Measurements from ENCODE around the gene IQCC. TPM values are rescaled to one million over a fixed set of nuclear protein-coding genes. Genes with fewer than 3 reads are reported as not detected.
"Not testable (repeated sequence)": the region's sequence is repeated elsewhere in the genome, so short reads cannot be mapped to it uniquely, and the experiment has no call there.

The IQCC gene
- polyA plus RNA-seq, result 1 to 10 TPM; 1.5 to 1.6 TPM

DNA sequence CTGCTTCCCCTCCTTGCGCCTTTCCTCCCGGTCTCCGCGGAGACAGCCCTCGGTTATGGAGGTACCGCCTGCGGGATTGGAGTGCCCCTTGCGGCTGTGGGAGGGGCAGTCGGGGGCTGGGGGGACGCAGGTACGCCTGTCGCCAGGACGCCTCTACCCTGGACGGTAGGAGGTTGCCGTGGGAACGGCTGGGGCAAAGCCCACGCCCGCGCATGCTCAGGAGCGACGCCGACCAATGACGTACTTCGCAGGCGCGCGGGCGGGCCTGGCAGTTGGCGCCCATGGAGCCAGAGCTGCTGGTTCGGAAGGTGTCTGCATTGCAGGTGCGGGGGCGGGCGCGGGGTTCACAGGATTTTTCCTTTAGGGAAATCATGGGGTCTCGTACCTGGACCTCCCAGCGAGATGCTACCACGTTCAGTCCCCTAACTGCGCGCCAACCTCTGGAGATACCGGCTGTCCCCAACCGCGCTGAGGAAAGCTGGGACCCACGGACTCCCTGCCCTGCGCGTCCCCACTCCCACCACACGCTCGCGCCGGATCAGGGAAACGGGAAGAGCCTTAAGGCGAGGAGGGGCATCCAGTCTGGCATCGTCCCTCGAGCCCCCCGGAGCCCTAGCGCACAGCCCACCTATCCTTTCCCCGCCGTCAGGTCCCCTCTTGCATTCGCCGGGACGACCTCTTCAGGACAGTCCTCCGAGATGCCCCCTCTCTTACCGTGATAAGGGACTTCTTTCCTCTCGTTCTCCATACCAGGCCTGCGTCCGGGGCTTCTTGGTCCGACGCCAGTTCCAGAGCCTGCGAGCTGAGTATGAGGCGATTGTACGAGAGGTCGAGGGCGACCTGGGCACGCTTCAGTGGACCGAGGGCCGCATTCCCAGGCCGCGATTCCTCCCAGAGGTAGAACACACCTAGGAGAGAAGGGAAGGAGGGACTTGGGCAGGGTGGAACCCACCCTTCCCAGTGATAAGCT is at the start of gene IQCC:
Gene IQCC (plus strand): TSS at position 271 of the 970 bp plus-strand sequence. CDS start 11 bp downstream, at position 282.
- 1 to 2% methylated on average over 73 to 77 of the region's 77 CpGs for WGBS, 2 donors
- H3K27ac ChIP-seq (ENCODE audit: low read depth in 2 of 2, low read length in 1 of 2), result peak within 1 kb of the TSS in 1 of 2 donors; percentile 37
- peak within 1 kb of the TSS; percentile 72 to 78 for H3K4me3 ChIP-seq (ENCODE audit: low read depth in 1 of 2, low read length in 2 of 2)
- H3K36me3 ChIP-seq (ENCODE audit: control insufficient read depth in 2 of 2, insufficient read depth in 2 of 2, low read length in 1 of 2), result no peaks in the 10 kb centered on the region
- no peaks in the 10 kb centered on the region for H3K9me3 ChIP-seq (ENCODE audit: control insufficient read depth in 2 of 2, insufficient read depth in 1 of 2, low read depth in 1 of 2, low read length in 1 of 2)
- H3K27me3 ChIP-seq (ENCODE audit: control insufficient read depth in 1 of 2, insufficient read depth in 2 of 2, low read length in 2 of 2), result no peaks in the 10 kb centered on the region
- peaks cover 7 to 25% of the 10 kb centered on the region in 2 donors for H3K4me1 ChIP-seq (ENCODE audit: control insufficient read depth in 2 of 2, insufficient read depth in 2 of 2, low read length in 1 of 2)

DNA sequence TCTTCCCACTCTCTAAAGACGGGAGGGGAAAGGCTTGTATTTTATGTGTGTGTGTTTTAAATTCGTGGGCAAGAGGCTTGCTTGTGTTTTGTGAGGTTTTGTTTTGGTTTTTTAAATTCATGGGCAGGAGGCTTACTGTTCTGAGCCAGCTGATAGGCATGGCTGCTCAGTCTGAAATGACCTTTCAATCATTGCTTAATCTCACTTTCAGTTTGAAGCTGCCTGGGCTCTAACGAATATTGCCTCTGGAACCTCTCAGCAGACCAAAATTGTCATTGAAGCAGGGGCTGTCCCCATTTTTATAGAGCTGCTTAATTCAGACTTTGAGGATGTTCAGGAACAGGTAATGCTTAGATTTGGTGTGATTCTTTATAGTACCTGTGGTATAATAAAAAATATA is 46.3 kb upstream of the IQCC start:
- H3K27me3 ChIP-seq (ENCODE audit: control insufficient read depth in 1 of 2, insufficient read depth in 2 of 2, low read length in 2 of 2), result no peaks in the 10 kb centered on the region
- H3K27ac ChIP-seq (ENCODE audit: low read depth in 2 of 2, low read length in 1 of 2), result no peak overlapping the region
- H3K36me3 ChIP-seq (ENCODE audit: control insufficient read depth in 2 of 2, insufficient read depth in 2 of 2, low read length in 1 of 2), result peaks cover 22 to 27% of the 10 kb centered on the region in 2 donors
- 74 to 80% methylated on average over 3 of the region's 3 CpGs for WGBS, 2 donors
- no peaks in the 10 kb centered on the region for H3K4me1 ChIP-seq (ENCODE audit: control insufficient read depth in 2 of 2, insufficient read depth in 2 of 2, low read length in 1 of 2)
- no peak overlapping the region for H3K4me3 ChIP-seq (ENCODE audit: low read depth in 1 of 2, low read length in 2 of 2)
- H3K9me3 ChIP-seq (ENCODE audit: control insufficient read depth in 2 of 2, insufficient read depth in 1 of 2, low read depth in 1 of 2, low read length in 1 of 2), result no peaks in the 10 kb centered on the region

DNA sequence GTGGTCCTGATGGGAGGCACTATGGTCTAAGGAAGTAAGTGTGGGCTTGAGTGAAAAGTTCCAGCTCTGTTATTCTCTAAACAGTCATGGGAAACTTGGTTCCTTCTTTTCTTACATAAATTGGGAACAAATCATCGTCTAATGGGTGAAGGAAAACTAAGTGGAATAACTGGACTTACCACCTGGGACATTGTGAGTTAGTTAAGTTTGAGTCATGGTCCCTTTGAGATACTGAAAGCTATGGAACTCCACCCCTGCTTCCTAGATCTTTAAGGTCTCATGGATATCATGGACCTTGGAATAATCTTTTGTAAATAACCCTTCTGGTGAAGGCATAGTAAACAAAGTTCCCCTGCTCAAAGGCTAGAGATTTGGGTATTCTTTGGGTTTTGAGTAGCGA is 42.1 kb upstream of the IQCC start:
- H3K27me3 ChIP-seq (ENCODE audit: control insufficient read depth in 1 of 2, insufficient read depth in 2 of 2, low read length in 2 of 2), result no peaks in the 10 kb centered on the region
- no peak overlapping the region for H3K4me3 ChIP-seq (ENCODE audit: low read depth in 1 of 2, low read length in 2 of 2)
- H3K9me3 ChIP-seq (ENCODE audit: control insufficient read depth in 2 of 2, insufficient read depth in 1 of 2, low read depth in 1 of 2, low read length in 1 of 2), result no peaks in the 10 kb centered on the region
- H3K27ac ChIP-seq (ENCODE audit: low read depth in 2 of 2, low read length in 1 of 2), result peak overlapping the region; percentile 47 to 70
- H3K4me1 ChIP-seq (ENCODE audit: control insufficient read depth in 2 of 2, insufficient read depth in 2 of 2, low read length in 1 of 2), result no peaks in the 10 kb centered on the region
- peaks cover 17 to 28% of the 10 kb centered on the region in 2 donors for H3K36me3 ChIP-seq (ENCODE audit: control insufficient read depth in 2 of 2, insufficient read depth in 2 of 2, low read length in 1 of 2)
- WGBS, 2 donors, result 68 to 81% methylated on average over 2 of the region's 2 CpGs

DNA sequence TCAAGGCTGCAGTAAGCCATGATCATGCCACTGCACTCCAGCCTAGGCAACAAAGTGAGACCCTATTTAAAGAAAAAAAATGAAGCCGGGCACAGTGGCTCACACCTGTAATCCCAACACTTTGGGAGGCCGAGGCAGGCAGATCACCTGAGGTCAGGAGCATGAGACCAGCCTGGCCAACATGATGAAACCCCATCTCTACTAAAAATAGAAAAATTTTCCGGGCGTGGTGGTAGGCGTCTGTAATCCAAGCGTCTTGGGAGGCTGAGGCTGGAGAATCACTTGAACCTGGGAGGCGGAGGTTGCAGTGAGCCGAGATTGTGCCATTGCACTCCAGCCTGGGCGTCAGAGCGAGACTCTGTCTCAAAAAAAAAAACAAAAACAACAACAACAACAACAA is 39.8 kb upstream of the IQCC start:
- H3K36me3 ChIP-seq (ENCODE audit: control insufficient read depth in 2 of 2, insufficient read depth in 2 of 2, low read length in 1 of 2), result peaks cover 16 to 26% of the 10 kb centered on the region in 2 donors

DNA sequence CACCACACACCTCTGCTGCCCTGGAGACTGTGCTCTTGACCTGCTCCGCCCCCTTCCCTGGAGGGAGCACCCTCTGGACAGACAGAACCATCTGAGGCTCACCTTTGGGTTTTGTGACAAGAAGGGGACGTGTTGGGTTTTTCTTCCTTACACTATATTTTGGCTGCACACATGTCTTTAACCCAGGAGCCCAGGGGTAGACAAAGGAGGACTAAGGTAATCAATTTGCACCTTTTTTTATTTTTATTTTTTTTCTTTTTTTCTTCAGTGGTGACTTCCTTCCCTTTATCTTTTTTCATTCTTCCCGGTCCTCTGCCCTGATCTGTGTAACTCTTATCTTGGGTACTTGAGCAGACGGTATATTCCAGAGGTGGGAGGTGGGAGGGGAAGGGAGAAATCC is 34.5 kb upstream of the IQCC start:
- Histone ChIP-seq H3K27ac (ENCODE audit: low read depth in 2 of 2, low read length in 1 of 2) (no peak overlapping the region), H3K27me3 (ENCODE audit: control insufficient read depth in 1 of 2, insufficient read depth in 2 of 2, low read length in 2 of 2) (no peaks in the 10 kb centered on the region), H3K36me3 (ENCODE audit: control insufficient read depth in 2 of 2, insufficient read depth in 2 of 2, low read length in 1 of 2) (peaks cover 14 to 33% of the 10 kb centered on the region in 2 donors), H3K9me3 (ENCODE audit: control insufficient read depth in 2 of 2, insufficient read depth in 1 of 2, low read depth in 1 of 2, low read length in 1 of 2) (no peaks in the 10 kb centered on the region), H3K4me1 (ENCODE audit: control insufficient read depth in 2 of 2, insufficient read depth in 2 of 2, low read length in 1 of 2) (no peaks in the 10 kb centered on the region), H3K4me3 (ENCODE audit: low read depth in 1 of 2, low read length in 2 of 2) (no peak overlapping the region)
- WGBS, 2 donors, result 85 to 86% methylated on average over 4 of the region's 4 CpGs

More for the DNA sequence above, 39.8 kb upstream of the IQCC start:
- 95 to 97% methylated on average over 10 of the region's 10 CpGs for WGBS, 2 donors
- not testable (repeated sequence) for H3K4me1 ChIP-seq (ENCODE audit: control insufficient read depth in 2 of 2, insufficient read depth in 2 of 2, low read length in 1 of 2); H3K4me3 ChIP-seq (ENCODE audit: low read depth in 1 of 2, low read length in 2 of 2); H3K27me3 ChIP-seq (ENCODE audit: control insufficient read depth in 1 of 2, insufficient read depth in 2 of 2, low read length in 2 of 2); H3K9me3 ChIP-seq (ENCODE audit: control insufficient read depth in 2 of 2, insufficient read depth in 1 of 2, low read depth in 1 of 2, low read length in 1 of 2); H3K27ac ChIP-seq (ENCODE audit: low read depth in 2 of 2, low read length in 1 of 2)

DNA sequence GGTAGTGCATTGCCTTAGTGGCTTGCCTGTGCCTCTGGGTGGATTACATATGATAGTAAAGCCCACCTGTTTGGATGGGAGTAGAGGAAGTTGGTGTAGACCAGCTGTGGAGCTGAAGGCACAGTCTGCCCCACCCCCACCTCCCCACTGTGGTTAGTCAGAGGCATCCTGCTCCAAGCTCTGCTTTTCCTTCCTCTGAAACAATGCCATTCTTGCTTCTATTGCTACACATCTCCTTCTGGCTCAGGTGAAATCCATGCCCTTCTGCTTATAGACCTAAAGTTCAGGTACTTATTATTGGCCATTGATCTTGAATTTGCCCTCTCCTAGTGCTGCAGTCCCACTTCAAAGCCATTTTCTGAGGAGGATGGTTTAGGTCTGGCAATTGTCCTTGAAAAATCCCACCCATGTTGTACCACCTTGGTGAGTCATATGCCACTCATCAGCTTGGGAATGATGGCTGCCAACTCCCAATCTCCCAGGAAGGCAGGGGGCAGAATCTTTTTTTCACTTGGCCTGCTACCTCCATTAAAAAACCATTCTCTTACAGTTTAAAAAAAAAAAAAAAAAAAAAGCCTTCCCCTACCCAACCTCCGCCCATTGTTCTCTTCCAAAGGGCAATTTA is 32.7 kb upstream of the IQCC start:
- H3K27ac ChIP-seq (ENCODE audit: low read depth in 2 of 2, low read length in 1 of 2), result no peak overlapping the region
- H3K27me3 ChIP-seq (ENCODE audit: control insufficient read depth in 1 of 2, insufficient read depth in 2 of 2, low read length in 2 of 2), result no peaks in the 10 kb centered on the region
- no peak overlapping the region for H3K4me3 ChIP-seq (ENCODE audit: low read depth in 1 of 2, low read length in 2 of 2)
- H3K4me1 ChIP-seq (ENCODE audit: control insufficient read depth in 2 of 2, insufficient read depth in 2 of 2, low read length in 1 of 2), result no peaks in the 10 kb centered on the region
- peaks cover 14 to 26% of the 10 kb centered on the region in 2 donors for H3K36me3 ChIP-seq (ENCODE audit: control insufficient read depth in 2 of 2, insufficient read depth in 2 of 2, low read length in 1 of 2)
- WGBS, 2 donors, result 94 to 98% methylated on average over 1 of the region's 1 CpG
- H3K9me3 ChIP-seq (ENCODE audit: control insufficient read depth in 2 of 2, insufficient read depth in 1 of 2, low read depth in 1 of 2, low read length in 1 of 2), result no peaks in the 10 kb centered on the region

DNA sequence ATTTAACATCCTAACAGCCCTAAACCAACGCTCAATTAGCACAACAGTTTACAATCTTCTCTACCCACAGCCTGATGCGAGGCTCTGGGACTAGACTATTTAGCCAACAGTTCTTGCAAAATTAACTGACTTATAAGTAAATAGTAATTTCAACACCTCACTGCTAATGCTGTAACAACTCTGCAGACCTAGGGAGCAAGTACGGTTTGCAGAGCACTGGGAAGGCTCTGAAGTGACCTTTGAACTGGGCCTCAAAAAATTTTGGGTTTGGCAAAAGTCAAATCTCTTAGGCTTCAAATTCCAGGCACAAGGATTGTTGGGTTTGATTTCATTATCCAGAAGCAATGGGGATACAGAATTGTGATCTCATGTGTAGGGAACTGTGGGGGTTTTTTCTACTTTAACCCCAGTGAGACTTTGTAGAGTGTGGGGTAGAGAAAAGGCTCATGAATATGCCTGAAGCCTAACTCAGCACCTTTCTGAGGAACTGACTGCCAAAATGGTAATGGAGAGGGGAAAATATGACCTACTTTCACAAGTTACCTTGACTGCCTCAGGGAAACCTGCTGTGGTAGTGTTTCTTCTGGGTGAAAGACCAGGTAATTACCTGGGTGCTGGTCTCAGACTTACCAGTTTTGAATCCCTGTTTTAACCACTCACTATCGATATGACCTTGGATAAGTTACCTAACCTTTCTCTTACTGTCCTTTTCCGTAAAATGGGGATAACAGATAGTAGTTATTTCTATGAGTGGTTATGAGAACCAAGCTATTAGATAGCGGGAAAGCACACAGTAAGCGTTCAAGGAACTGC is 26.9 kb upstream of the IQCC start:
- H3K27me3 ChIP-seq (ENCODE audit: control insufficient read depth in 1 of 2, insufficient read depth in 2 of 2, low read length in 2 of 2), result no peaks in the 10 kb centered on the region
- H3K4me1 ChIP-seq (ENCODE audit: control insufficient read depth in 2 of 2, insufficient read depth in 2 of 2, low read length in 1 of 2), result peaks cover 0 to 10% of the 10 kb centered on the region in 2 donors
- H3K4me3 ChIP-seq (ENCODE audit: low read depth in 1 of 2, low read length in 2 of 2), result peak overlapping the region in 1 of 2 donors; percentile 54
- H3K27ac ChIP-seq (ENCODE audit: low read depth in 2 of 2, low read length in 1 of 2), result peak overlapping the region; percentile 93 to 99
- no peaks in the 10 kb centered on the region for H3K9me3 ChIP-seq (ENCODE audit: control insufficient read depth in 2 of 2, insufficient read depth in 1 of 2, low read depth in 1 of 2, low read length in 1 of 2)
- 87 to 89% methylated on average over 7 of the region's 7 CpGs for WGBS, 2 donors
- peaks cover 2 to 7% of the 10 kb centered on the region in 2 donors for H3K36me3 ChIP-seq (ENCODE audit: control insufficient read depth in 2 of 2, insufficient read depth in 2 of 2, low read length in 1 of 2)

DNA sequence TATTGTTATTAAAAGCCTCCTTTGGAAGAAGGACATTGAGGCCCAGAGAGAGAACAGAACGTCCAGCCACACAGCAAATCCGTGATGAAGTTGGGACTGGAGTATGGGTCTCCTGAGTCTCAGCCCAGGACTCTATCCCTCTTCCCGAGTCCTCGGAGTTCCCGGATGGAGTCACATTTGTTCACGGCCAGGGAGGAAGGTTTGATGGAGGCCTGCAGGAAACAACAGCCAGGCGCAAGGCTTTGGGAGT is 26.4 kb upstream of the IQCC start:
- no peaks in the 10 kb centered on the region for H3K27me3 ChIP-seq (ENCODE audit: control insufficient read depth in 1 of 2, insufficient read depth in 2 of 2, low read length in 2 of 2)
- 11 to 12% methylated on average over 7 of the region's 7 CpGs for WGBS, 2 donors

DNA sequence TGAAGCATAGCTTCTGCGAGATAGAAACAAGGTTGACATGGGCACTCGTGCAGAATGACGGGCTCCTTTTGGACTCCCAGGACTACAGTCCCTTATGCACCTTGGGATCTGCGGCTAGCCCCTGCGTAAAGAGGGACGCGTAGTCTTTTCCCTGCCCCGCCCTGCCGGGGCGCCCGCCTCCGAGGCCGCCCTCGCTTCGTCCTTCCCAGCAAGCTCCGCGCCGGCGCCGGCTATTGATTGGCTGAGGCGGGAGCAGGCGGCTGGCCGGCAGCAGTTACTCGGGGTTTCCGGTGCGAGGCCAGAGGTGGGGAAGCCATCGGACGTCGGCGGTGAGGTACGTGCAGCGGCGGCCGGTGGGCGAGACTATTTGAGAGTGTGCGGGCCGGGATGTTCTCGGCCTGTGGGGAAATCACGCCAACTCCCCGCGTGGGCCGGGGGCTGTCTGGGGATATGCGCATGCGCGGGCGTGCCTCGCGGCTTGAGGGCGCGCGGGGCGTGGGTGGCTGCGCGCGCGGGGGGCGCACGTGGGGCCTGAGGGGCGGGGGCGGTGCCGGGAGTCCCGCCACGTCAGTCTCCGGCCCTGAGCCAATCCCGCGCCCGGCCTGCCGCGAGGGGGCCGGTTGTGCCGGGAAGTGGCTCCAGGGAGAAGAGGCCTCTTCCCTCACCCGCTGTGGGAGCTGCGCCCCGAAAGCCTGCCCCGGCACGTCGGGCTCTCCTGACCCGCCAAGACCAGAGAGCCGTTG is 25.9 kb upstream of the IQCC start, which contains the start of gene TXLNA:
Gene TXLNA (plus strand): TSS at position 233 of the 743 bp plus-strand sequence. CDS start 671 bp downstream, outside the sequence.
- peaks cover 0 to 10% of the 10 kb centered on the region in 2 donors for H3K4me1 ChIP-seq (ENCODE audit: control insufficient read depth in 2 of 2, insufficient read depth in 2 of 2, low read length in 1 of 2)
- no peaks in the 10 kb centered on the region for H3K27me3 ChIP-seq (ENCODE audit: control insufficient read depth in 1 of 2, insufficient read depth in 2 of 2, low read length in 2 of 2)
- 0 to 1% methylated on average over 63 to 79 of the region's 79 CpGs for WGBS, 2 donors
- peak within 1 kb of the TSS; percentile 93 to 99 for H3K27ac ChIP-seq (ENCODE audit: low read depth in 2 of 2, low read length in 1 of 2)
- peak within 1 kb of the TSS; percentile 54 to 74 for H3K4me3 ChIP-seq (ENCODE audit: low read depth in 1 of 2, low read length in 2 of 2)
- peaks cover 4 to 11% of the 10 kb centered on the region in 2 donors for H3K36me3 ChIP-seq (ENCODE audit: control insufficient read depth in 2 of 2, insufficient read depth in 2 of 2, low read length in 1 of 2)
- no peaks in the 10 kb centered on the region for H3K9me3 ChIP-seq (ENCODE audit: control insufficient read depth in 2 of 2, insufficient read depth in 1 of 2, low read depth in 1 of 2, low read length in 1 of 2)

More for the DNA sequence above, 26.4 kb upstream of the IQCC start:
- peak overlapping the region; percentile 93 to 99 for H3K27ac ChIP-seq (ENCODE audit: low read depth in 2 of 2, low read length in 1 of 2)
- peaks cover 0 to 7% of the 10 kb centered on the region in 2 donors for H3K36me3 ChIP-seq (ENCODE audit: control insufficient read depth in 2 of 2, insufficient read depth in 2 of 2, low read length in 1 of 2)
- peak overlapping the region; percentile 54 to 74 for H3K4me3 ChIP-seq (ENCODE audit: low read depth in 1 of 2, low read length in 2 of 2)
- no peaks in the 10 kb centered on the region for H3K9me3 ChIP-seq (ENCODE audit: control insufficient read depth in 2 of 2, insufficient read depth in 1 of 2, low read depth in 1 of 2, low read length in 1 of 2)
- peaks cover 0 to 10% of the 10 kb centered on the region in 2 donors for H3K4me1 ChIP-seq (ENCODE audit: control insufficient read depth in 2 of 2, insufficient read depth in 2 of 2, low read length in 1 of 2)

All from esophagus (tissue), 2 donors.